WTC11 (cell line): Measurements from ENCODE around the gene TMEM212.

ENCODE experiments used
- AFF4 ChIP-seq: sonication (generic); formaldehyde crosslinking; IDR thresholded peaks from 2 replicates; pipeline ENCODE4 v1.8.1; 2023; ENCODE audit warnings: mild to moderate bottlenecking, missing genetic modification reagents, borderline replicate concordance
- CTCF ChIP-seq: fragments of 200-600 bp; IDR thresholded peaks from 2 replicates; pipeline ENCODE4 v1.8.0; 2022; ENCODE audit warnings: antibody characterized with exemption
- ZNF671 ChIP-seq: fragments of 250-450 bp; sonication (Bioruptor Pico); IDR thresholded peaks from 2 replicates; pipeline ENCODE4 v1.8.0; 2021; ENCODE audit warnings: mild to moderate bottlenecking

GRCh38 chr3:171849617-171850319, 6.6 kb downstream of the TMEM212 start:
- TF ChIP-seq CTCF (no peak), ZNF671 (no peak), AFF4 (no peak)
